Measurements from ENCODE around the gene NIPA2.
A peak's percentile ranks its signal among the peaks of the same experiment; 100 is the strongest.

NIPA2 gene

GRCh38 chr15:22838292-22839042 is at the start of gene NIPA2:
NIPA2 (plus strand) TSS chr15:22838666; CDS start chr15:22851732, 13,066 bp downstream.
- Histone ChIP-seq H3K4me1 (ENCODE audit: low read length) (peaks cover 15% of the 10 kb centered on the region), H3K79me2 (ENCODE audit: low read length) (peaks cover 50% of the 10 kb centered on the region), H4K20me1 (ENCODE audit: insufficient read depth, low read length) (peaks cover 21% of the 10 kb centered on the region), H3K27ac (ENCODE audit: low read length) (peak within 1 kb of the TSS; percentile 95), H3K4me3 (ENCODE audit: low read length) (peak within 1 kb of the TSS; percentile 88), H3K4me2 (ENCODE audit: low read length) (peak within 1 kb of the TSS; percentile 77), H2AFZ (ENCODE audit: low read depth, low read length) (0 out of 2 replicates have a peak within 1 kb of the TSS, but pooled peaks have one; percentile 14), H3K9me3 (ENCODE audit: insufficient read depth, low read length) (no peaks in the 10 kb centered on the region), H3K36me3 (replicated peaks; ENCODE audit: low read depth, low read length) (peaks cover 16% of the 10 kb centered on the region), H3K9ac (ENCODE audit: low read length) (peak within 1 kb of the TSS; percentile 93), H3K27me3 (ENCODE audit: low read depth, low read length) (no peaks in the 10 kb centered on the region)
- TF ChIP-seq EZH2phosphoT487 (IDR thresholded peaks at IDR 0.05; ENCODE audit: low read depth) (no peak), CTCF (IDR thresholded peaks at IDR 0.05; ENCODE audit: low read depth, low read length) (no peak)

- TF ChIP-seq CTCF (IDR thresholded peaks at IDR 0.05; ENCODE audit: low read depth, low read length) (no peak), EZH2phosphoT487 (IDR thresholded peaks at IDR 0.05; ENCODE audit: low read depth) (no peak)
- H3K4me2 ChIP-seq (ENCODE audit: low read length): no peak overlapping the region
- H2AFZ ChIP-seq (ENCODE audit: low read depth, low read length): no peak overlapping the region
- peaks cover 61% of the 10 kb centered on the region for H4K20me1 ChIP-seq (ENCODE audit: insufficient read depth, low read length)
- H3K9ac ChIP-seq (ENCODE audit: low read length): no peak overlapping the region
- peaks cover 39% of the 10 kb centered on the region for H3K4me1 ChIP-seq (ENCODE audit: low read length)
- peaks cover 5% of the 10 kb centered on the region; the same call in 1 of the 2 replicates for H3K9me3 ChIP-seq (ENCODE audit: insufficient read depth, low read length)
- H3K27me3 ChIP-seq (ENCODE audit: low read depth, low read length): no peaks in the 10 kb centered on the region
- peaks cover 92% of the 10 kb centered on the region for H3K79me2 ChIP-seq (ENCODE audit: low read length)
- H3K27ac ChIP-seq (ENCODE audit: low read length): no peak overlapping the region
- peaks cover 46% of the 10 kb centered on the region for H3K36me3 ChIP-seq (replicated peaks; ENCODE audit: low read depth, low read length)
- H3K4me3 ChIP-seq (ENCODE audit: low read length): no peak overlapping the region
These were observed 44.4 kb upstream of the NIPA2 start for GRCh38 chr15:22794063-22794462.

- Histone ChIP-seq H3K9me3 (ENCODE audit: insufficient read depth, low read length) (no peaks in the 10 kb centered on the region), H4K20me1 (ENCODE audit: insufficient read depth, low read length) (peaks cover 59% of the 10 kb centered on the region), H3K4me2 (ENCODE audit: low read length) (no peak overlapping the region), H3K27ac (ENCODE audit: low read length) (no peak overlapping the region), H2AFZ (ENCODE audit: low read depth, low read length) (no peak overlapping the region), H3K27me3 (ENCODE audit: low read depth, low read length) (no peaks in the 10 kb centered on the region), H3K36me3 (replicated peaks; ENCODE audit: low read depth, low read length) (peaks cover 41% of the 10 kb centered on the region), H3K4me3 (ENCODE audit: low read length) (no peak overlapping the region), H3K9ac (ENCODE audit: low read length) (no peak overlapping the region), H3K79me2 (ENCODE audit: low read length) (peaks cover 89% of the 10 kb centered on the region), H3K4me1 (ENCODE audit: low read length) (peaks cover 39% of the 10 kb centered on the region)
- TF ChIP-seq EZH2phosphoT487 (IDR thresholded peaks at IDR 0.05; ENCODE audit: low read depth) (no peak), CTCF (IDR thresholded peaks at IDR 0.05; ENCODE audit: low read depth, low read length) (no peak)
These were observed 43.8 kb upstream of the NIPA2 start for GRCh38 chr15:22794621-22795167.

Data from OCI-LY3 (cell line).